HG02571 (cell line): ENCODE results near the gene SLC16A3.
"Not testable (repeated sequence)": the region's sequence is repeated elsewhere in the genome, so short reads cannot be mapped to it uniquely, and the experiment has no call there.

ENCODE experiments used
- ATAC-seq: cut with Tn5 transposase; IDR thresholded peaks from one replicate; pipeline ENCODE4 v1.9.1; 2021; ENCODE audit warnings: mild to moderate bottlenecking, moderate library complexity; ENCODE audit not compliant: unreplicated experiment

Gene SLC16A3

DNA sequence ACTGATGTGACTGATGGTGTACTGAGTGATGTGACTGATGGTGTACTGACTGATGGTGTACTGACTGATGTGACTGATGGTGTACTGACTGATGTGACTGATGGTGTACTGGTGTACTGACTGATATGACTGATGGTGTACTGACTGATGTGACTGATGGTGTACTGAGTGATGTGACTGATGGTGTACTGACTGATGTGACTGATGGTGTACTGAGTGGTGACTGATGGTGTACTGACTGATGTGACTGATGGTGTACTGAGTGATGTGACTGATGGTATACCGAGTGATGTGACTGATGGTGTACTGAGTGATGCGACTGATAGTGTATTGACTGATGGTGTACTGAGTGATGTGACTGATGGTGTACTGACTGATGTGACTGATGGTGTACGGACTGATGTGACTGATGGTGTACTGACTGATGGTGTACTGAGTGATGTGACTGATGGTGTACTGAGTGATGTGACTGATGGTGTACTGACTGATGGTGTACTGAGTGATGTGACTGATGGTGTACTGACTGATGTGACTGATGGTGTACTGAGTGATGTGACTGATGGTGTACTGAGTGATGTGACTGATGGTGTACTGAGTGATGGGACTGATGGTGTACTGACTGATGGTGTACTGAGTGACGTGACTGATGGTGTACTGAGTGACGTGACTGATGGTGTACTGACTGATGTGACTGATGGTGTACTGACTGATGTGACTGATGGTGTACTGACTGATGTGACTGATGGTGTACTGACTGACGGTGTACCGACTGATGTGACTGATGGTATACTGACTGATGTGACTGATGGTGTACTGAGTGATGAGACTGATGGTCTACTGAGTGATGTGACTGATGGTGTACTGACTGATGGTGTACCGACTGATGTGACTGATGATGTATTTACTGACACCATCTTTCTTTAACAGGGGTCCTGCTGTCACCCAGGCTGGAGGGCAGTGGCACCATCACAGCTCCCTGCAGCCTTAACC is 31.4 kb downstream of the SLC16A3 start:
- not testable (repeated sequence) for ATAC-seq

DNA sequence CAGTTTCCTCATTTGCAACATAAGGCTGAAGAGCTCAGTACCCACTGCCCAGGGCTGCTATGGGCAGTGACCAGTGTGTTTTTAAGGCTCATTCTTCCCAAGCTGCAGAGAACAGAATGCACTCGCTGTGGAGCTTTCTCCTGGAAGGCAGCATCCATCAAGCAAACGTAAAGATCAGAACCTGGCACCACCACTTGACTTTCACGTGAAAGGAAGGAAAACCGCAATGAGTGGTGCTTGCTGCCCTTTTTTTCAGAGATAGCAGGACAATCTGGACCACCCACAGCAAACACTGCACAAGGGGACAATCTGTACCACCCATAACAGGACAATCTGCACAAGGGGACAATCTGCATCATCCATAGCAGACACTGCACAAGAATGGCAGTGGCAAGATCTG is 33.5 kb downstream of the SLC16A3 start:
- ATAC-seq = no peak

DNA sequence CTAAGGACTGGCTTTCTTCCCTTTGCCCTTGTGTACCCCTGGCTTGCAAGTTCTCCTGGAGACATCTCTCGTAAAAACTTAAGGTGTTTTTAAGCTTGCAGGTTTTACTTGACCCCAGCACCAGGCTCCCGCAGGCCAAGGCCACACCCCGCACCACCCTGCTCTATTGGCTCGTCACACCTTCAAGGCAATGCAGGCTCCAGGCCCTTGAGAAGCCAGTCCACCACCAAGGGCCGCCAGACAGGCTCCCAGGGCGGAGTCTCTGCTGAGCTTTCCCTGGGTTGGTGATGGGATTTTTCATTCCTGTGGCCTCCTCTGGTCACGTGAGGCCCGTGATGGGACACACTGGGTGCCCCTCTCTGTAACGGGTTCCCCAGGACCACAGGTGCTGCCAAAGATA is 34.8 kb downstream of the SLC16A3 start:
- no peak for ATAC-seq

DNA sequence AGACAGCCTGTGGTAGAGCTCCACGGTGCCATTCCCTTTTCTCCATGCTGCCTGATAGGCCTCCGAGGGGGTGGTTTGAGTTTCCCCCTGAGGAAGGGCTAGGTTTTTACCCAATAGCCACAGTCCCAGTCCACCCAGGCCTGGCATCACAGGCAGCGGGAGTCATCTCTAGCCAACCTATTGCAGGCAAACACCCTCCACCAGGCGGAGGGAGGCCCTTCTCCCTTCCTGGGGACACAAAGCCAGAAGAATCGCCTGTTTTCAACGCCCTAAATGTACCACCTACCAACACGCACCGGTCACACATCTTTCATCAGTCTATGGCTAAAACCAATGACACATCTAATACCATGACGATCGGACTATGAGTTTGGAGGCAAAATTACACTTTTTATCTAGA is 37.3 kb downstream of the SLC16A3 start:
- no peak for ATAC-seq

DNA sequence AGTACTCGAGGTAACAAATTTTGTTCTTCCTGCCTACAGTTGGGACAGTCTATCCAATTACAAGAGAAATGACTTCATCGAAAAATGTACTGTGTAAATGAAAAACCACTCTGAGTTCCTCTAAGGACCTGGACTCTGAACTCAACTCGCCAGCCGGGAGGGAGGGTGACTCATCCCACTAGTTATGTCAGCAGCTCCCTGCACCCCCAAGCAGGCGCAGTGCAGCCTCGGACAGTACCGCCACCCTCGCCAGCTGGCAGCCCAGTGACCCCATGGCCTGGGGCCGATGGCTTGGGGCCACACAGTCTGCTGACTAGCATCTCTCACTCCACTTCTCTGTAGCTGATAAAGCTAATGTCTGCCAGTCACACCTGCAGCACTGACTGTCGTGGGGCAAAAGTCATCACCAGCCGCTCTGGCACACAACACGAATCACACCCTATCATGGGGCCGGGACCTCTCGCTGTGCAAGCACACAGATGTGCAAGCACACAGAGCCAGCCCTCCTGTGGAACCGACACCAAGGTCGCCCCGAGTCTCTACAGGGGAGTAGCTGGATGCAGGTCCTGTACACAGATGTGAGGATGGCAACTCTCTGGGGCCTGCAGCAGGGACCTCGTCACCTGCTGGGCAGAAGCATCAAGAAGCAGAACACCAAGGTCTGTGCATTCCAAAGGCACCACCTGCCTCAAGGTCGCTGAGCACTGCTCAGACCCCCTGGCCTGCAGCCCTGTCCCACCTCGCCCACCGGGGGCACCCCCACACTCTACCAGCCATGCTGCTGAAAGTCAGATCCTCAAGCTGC is 38.9 kb downstream of the SLC16A3 start:
- no peak for ATAC-seq

DNA sequence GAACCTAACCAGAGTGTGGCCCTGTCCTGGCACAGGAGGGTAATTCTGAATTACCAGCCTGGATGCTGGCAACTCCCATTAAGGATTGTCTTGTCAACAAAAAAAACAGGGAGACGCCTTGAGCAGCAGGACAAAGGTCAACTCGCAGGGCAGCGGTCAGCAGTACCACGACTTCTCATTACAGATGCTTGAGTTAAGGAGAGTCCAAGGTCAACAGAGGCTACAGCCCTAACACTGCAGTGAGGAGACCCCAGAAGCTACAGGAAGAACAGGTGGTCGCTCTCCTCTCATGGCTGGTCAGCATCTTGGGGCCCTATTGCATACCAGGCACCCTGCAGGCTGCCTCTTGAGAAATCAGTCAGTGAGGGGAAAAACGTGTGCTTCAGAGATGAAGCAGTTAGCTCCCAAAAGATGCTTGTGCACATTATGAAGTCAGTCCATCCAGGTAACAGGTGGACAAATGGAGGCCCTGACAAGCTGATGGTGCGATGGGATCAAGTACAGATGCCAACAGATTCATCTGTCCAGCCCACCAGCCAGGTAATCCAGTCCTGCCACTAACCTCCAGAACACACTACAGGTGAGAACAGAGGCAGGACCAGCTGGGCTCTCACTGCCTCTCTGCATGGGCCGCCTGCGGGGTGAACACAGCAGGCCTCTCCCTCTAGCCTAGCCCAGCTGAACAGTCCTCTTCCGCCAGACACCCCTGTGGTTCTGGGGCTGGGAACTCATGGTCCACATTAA is 40.5 kb downstream of the SLC16A3 start:
- no peak for ATAC-seq

DNA sequence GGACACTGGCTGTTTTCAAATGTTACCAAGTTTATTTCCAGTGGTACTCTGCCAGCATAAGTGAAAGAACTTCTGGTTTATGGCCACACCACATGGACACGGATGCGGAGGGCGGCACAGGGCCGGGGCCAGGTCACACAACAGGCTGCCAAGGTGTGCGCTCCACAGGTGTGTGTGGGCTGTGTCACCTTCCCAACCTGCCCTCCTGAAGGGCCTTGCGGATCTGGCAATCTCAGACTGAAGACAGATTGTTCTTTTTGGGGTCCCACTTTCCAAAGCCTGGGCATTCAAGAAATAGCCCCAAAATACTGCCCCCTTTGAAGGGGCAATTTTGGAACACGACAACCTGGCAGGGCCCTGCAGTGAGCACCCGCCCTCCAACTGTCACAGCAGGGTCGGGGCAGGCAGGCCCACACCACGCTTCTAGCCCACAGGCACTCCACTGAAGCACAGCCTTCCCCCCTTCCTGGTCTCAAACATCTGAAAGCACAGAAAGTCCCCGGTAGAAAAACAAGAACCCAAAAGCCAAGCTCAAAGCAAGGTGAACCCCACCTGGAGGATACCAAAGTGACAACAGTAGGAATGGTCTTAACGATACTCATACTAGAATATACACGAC is 41.1 kb downstream of the SLC16A3 start:
- ATAC-seq = no peak

DNA sequence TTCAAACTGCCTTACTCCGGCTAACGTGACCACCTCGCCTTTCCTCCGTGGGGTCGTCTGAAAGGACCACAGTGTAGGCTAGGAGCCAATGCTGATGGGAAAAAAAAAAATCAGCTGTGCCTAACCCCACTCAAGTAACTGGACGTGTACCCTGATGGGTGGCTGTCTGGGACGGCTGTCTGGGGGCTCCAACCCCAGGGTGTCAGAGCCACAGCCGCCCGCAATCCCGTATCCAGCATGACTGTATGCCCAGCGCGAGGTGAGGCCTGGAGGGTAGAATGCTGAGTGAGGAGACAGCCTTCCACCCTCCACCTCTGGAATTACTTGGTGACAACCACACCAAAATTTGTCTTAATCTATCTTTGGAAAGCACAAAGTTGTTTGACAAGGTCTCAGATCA is 41.8 kb downstream of the SLC16A3 start:
- no peak for ATAC-seq

DNA sequence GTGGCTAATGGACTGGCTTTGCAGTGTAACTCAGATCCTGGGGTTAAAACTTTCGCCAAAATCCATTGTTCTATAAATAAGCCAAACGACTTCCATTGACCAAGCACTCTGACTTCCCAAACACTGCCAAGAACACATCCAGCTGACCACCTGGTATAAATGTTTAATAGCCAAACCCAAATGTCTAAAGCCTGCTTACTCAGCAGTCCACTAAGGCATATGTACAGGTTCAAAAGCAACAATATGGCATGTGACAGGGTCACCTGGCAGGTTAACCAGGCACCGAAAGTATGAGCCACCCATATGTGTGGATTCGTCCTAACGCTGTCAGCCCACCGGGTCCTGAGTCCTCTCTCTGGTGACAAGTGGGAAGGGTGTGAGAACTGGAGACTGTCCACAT is 42.6 kb downstream of the SLC16A3 start:
- ATAC-seq = no peak

DNA sequence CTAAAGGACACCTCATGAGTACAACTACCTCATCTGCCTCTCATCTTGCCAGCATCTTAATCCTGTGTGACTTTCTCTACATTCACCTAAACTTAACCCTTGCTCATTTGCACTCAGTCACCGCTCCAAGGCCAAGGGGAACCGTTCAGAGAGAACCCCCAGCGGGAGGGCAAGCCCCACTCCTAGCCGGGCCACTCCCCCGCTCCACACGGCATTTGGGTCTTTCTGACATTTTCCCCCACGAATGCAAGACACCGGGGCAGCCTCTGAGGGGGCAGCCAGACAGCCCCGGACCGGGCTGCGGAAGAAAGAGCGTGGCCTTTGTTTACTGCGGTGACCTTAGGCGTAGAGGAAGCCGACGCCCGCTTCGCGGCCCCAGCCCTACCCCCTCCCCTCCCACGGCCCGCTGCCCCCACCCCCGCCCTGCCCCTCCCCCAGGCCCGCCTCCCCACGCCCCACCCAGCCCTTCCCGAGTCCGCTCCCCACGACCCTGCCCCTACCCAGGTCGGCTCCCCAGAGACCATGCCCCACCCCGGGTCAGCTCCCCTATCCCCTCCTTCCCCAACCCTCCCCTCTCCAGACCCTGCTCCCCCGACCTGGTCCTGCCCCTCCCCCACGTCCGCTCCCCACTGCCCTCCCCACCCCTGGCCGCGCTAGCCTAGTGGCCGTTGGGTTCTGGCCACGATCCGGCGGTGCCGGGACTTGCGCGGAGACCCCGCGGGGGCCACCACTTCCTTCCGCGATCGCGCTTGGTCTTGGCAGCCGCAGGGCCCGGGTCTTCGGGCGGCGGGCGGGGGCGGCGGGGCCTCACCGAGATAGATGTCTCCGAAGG is 43.9 kb downstream of the SLC16A3 start:
- ATAC-seq = no peak

DNA sequence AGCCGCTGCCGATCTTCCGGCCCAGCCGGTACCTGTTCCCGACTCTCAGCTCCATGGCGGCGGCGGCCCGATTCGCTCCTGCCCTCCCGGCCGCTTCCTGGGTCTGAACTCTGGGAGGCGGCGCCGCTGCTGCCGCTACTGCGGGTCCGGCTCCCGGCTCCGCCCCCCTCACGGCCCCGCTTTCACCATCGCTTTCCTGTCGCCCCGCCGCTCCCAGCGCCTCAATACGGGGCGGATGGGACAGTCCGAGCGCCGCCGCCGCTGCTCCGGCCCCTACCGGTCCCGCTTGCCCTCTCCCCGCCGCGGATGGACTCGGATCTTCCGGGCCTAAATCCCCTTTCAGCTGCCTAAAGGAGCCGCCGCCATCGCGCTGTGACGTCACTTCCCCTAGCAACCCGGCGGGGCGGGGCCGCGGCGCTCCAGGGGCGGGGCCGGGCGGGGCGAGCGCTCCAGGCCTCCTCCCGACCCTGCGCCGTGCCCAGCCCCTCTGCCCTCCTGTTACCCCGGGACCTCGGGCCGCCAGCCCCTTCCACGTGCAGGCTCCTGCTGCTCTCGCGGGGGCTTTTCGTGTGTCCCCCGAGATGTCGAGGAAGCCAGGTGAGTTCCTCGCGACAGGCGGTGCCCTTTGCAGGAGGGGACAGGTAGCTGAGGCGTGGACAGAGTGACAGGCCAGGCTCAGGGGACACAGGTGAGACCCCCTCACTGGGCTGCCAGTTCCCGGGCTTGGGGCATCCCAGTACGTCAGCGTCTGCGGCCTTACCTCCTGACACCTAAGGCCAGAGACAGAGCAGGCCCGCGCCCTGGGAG is 44.7 kb downstream of the SLC16A3 start, which contains the start of gene CSNK1D:
Gene CSNK1D (minus strand): TSS at position 374 of the 807 bp plus-strand sequence. CDS start 319 bp downstream, at position 55.
- ATAC-seq = peak; percentile 57

DNA sequence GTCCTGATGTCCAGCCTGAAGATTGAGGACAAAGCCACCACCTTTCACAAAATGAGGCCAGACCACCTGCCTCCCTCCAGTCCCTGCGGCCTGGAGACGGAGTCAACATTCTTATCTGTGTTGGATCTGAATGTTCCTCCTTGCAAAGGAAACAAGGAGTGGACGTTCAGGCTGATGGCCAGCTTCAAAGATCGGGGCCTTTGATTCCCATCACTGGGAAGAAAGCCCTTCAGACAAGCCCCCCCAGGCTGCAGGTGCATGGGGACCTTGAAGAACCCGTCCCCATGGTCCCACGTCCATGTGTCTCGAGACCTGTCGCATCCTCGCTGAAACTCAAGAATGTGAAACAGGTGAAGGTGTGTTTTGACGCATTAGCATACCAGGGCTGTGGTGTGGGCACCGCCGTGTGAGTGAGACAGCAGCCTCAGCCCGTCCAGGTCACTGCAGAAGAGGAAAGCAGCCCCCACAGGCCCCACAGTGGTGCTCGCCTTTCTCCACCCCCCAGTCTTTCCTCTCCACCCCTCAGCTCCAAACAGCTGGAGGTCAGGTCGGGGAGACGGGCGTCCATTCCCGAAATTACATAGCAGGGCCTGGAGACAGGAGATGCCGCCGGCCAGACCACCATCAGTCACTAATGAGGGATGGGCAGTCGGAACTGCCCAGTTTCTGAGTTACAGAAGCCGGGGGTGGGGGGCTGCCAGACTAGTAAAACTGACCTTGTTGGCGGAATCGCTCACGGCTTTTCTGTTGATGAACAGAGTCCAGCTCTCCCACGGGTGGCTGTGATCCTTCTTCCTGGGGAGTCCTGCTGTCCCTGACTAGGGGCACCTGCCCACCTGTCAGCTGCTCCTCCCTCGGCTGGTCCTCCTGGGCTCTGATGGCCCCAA is 45.5 kb downstream of the SLC16A3 start:
- ATAC-seq = no peak

DNA sequence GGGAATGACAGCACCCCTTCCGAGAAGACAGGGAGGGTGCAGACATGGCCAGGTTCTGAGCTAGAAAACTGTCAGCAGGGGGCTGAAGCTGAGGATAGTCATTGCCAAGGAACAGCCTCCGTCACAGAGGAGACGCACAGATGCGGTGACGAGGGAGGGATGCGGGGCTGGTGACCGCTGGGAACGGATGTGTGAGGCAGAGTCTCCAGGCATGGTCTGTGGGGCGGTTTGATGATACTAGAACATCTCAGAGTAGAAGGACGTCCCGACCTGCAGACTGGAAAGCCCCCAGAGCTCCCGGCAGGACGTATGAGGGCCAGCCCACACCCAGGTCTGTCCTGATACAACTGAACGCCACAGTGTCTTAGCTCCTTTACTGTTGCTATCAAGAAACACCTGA is 46.5 kb downstream of the SLC16A3 start:
- ATAC-seq = no peak

DNA sequence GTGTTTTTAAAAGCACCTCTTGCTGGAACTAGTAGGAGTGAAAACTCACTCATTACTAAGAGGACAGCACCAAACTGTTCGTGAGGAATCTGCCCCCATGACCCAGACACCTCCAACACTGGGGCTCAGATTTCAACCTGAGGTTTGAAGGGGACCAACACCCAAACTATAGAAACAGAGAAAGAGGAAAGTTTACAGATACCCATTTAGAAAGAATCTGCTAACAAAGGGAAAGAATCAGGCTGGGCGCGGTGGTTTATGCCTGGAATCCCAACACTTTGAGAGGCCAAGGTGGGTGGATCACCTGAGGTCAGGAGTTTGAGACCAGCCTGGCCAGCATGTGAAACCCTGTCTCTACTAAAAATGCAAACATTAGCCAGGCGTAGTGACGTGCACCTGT is 48.1 kb downstream of the SLC16A3 start:
- ATAC-seq = no peak

DNA sequence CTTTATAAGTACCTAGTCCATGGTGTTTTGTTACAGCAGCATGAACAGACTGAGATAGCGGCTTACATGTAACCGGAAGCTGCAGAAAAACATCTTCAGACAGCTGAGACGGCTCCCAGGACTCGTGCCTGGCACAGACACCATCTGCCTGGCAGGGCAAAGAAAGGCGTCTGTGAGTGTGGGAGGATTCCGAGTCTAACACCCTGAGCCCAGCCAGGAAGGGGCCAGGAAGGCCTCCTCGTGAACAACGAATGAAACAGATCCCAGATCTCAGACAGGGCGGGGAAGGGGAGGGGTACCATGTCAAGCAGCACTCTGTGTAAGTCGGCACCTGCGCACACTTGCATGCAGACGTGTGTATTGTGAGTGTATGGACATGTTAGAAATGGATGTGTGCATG is 49.0 kb downstream of the SLC16A3 start:
- ATAC-seq = no peak

DNA sequence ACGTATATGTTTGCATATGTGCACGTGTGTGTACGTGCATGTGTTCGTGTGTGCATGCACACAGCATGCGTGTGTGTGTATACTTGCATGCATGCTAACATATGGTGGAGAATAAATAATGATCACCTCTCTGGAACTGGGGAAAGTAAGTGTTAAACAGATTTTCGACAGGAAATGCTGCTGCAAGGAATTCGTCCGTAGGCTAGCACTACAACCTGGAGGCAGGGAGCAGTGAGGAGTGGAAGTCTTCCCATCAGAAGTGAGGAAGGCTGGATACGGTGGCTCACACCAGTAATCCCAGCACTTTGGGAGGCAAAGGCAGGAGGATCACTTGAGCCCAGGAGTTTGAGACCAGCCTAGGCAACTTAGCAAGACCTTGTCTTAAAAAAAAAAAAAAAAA is 49.5 kb downstream of the SLC16A3 start:
- ATAC-seq = no peak

DNA sequence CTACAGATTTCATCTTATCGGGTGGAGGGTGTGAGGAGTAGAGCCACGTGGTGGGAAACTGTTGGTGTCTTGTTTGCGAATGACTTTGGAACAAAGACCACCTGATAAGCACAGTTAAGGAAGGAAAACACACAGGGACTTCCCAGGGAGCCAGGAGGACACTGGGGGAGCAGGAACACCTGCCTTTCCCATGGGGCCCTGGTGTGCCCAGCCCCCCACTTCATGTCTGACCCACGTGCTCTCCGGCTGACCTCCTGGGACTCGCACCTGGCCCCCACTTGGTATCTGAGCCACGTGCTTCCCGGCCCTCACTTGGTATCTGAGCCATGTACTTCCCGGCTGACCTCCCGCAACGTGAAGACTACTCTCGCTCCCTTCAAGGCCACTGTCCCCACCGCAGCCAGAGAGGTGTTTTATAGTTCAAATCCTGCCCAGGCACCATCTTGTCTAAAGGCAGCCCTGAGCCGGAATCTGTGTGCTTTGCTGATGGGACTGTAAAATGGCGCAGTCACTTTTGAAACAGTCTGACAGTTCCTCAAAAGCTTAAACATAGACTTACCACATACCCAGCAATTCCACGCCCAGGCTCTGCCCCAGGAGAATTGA is 50.0 kb downstream of the SLC16A3 start:
- ATAC-seq = no peak

DNA sequence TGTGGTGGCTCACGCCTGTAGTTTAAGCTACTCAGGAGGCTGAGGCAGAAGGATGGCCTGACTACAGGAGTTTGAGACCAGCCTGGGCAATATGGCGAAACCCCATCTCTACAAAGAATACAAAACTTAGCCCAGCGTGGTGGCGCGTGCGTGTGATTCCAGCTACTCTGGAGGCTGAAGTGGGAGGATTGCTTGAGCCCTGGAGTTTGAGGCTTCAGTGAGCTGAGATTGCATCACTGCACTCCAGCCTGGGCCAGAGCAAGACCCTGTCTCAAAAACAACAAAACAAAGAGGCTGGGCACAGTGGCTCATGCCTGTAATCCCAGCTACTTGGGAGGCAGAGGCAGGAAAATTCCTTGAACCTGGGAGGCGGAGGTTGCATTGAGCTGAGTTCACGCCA is 51.7 kb downstream of the SLC16A3 start:
- ATAC-seq = no peak
